HepG2 (cell line): Measurements from ENCODE around the gene TXNRD2. TPM values are rescaled to one million over a fixed set of nuclear protein-coding genes. Genes with fewer than 3 reads are reported as not detected.

Source experiments
- AHDC1 ChIP-seq: sonication (generic); formaldehyde crosslinking; IDR thresholded peaks from 2 replicates; pipeline ENCODE4 v1.5.1; 2020; ENCODE audit warnings: mild to moderate bottlenecking, missing genetic modification reagents, borderline replicate concordance
- CBX1 ChIP-seq: IDR thresholded peaks from one replicate; pipeline ENCODE4 v1.6.1; 2016; ENCODE audit warnings: antibody characterized with exemption, low read depth
- FOXA1 ChIP-seq, 2 experiments: fragments of 450-650 bp in 1 of 2; sonication (generic) in 1 of 2; formaldehyde crosslinking in 1 of 2; IDR thresholded peaks; 2 replicates each; pipeline versions ENCODE4 v1.4.0 to v1.6.1; 2016 to 2020; ENCODE audit warnings: missing genetic modification reagents in 1 of 2
- GMEB2 ChIP-seq: IDR thresholded peaks from 2 replicates; pipeline ENCODE4 v1.6.1; 2016; ENCODE audit warnings: missing biosample characterization, missing genetic modification reagents, low read depth
- MEF2D ChIP-seq: sonication (generic); formaldehyde crosslinking; IDR thresholded peaks from 2 replicates; pipeline ENCODE4 v1.5.1; 2020; ENCODE audit warnings: mild to moderate bottlenecking, missing genetic modification reagents
- MIXL1 ChIP-seq: IDR thresholded peaks from 2 replicates; pipeline ENCODE4 v1.6.1; 2016
- NAIF1 ChIP-seq: sonication (generic); formaldehyde crosslinking; IDR thresholded peaks from 2 replicates; pipeline ENCODE4 v1.5.0; 2020; ENCODE audit warnings: mild to moderate bottlenecking, missing genetic modification reagents, borderline replicate concordance
- NFE2L1 ChIP-seq: sonication (generic); formaldehyde crosslinking; IDR thresholded peaks from 2 replicates; pipeline ENCODE4 v1.4.0; 2020; ENCODE audit warnings: missing genetic modification reagents, mild to moderate bottlenecking, borderline replicate concordance
- PBX2 ChIP-seq: IDR thresholded peaks from 2 replicates; pipeline ENCODE4 v1.6.1; 2016; ENCODE audit warnings: control low read depth
- SIX4 ChIP-seq: sonication (generic); formaldehyde crosslinking; IDR thresholded peaks from 2 replicates; pipeline ENCODE4 v1.4.0; 2020; ENCODE audit warnings: missing genetic modification reagents
- STAT6 ChIP-seq: sonication (generic); formaldehyde crosslinking; IDR thresholded peaks from 2 replicates; pipeline ENCODE4 v1.4.0; 2020; ENCODE audit warnings: missing genetic modification reagents, mild to moderate bottlenecking, borderline replicate concordance
- THAP9 ChIP-seq: sonication (generic); formaldehyde crosslinking; IDR thresholded peaks from 2 replicates; pipeline ENCODE4; 2020; ENCODE audit warnings: missing genetic modification reagents, mild to moderate bottlenecking, borderline replicate concordance
- ZNF17 ChIP-seq: sonication (generic); formaldehyde crosslinking; IDR thresholded peaks from 2 replicates; pipeline ENCODE4 v1.5.0; 2020; ENCODE audit warnings: mild to moderate bottlenecking, missing genetic modification reagents
- ZNF788 ChIP-seq: sonication (generic); formaldehyde crosslinking; IDR thresholded peaks from 2 replicates; pipeline ENCODE4 v1.5.0; 2020; ENCODE audit warnings: mild to moderate bottlenecking, missing genetic modification reagents, borderline replicate concordance
- polyA plus RNA-seq, 8 experiments: library from polyadenylated mRNA; depleted of rRNA in 3 of 8; stranded (reverse) in 7 of 8; unstranded in 1 of 8; fragments of >200 nt; fragmentation: Illumina TruSeq in 4 of 8; extraction: Trizol in 4 of 8; gene quantifications; 2 replicates each; pipeline versions ENCODE4 v1.2.1 to v1.2.3, GENCODE V29; 2011 to 2016; ENCODE audit warnings: low read depth in 4 of 8, missing spikeins in 1 of 8, mixed read lengths in 1 of 8; ENCODE audit not compliant: insufficient read depth in 1 of 8
- total RNA-seq, 5 experiments: library from RNA; depleted of rRNA; stranded (reverse); fragments of >200 nt; fragmentation: Illumina TruSeq; extraction: Trizol; gene quantifications; 2 replicates each; pipeline ENCODE4 v1.2.3, GENCODE V29; 2016; ENCODE audit warnings: low read depth in 1 of 5

TXNRD2 gene
- total and polyA plus RNA-seq, 2 of the 13 experiments (the other 11 are each of a cell fraction or from before 2014, with no cell fraction given) = 17.5 to 18.6 TPM

- TF ChIP-seq NFE2L1 (CRISPR knock-in tag) (no peak), PBX2 (CRISPR knock-in tag) (peak; percentile 62), MIXL1 (CRISPR knock-in tag) (peak; percentile 80), SIX4 (CRISPR knock-in tag) (0 out of 2 replicates have a peak, but pooled peaks have one; percentile 14), CBX1 (no peak), STAT6 (CRISPR knock-in tag) (0 out of 2 replicates have a peak, but pooled peaks have one; percentile 58), ZNF17 (no peak), ZNF788 (CRISPR knock-in tag) (peak; percentile 90; the same call in 1 of the 2 replicates), FOXA1 (IDR thresholded peaks at IDR 0.05) (no peak), FOXA1 (CRISPR knock-in tag; IDR thresholded peaks at IDR 0.05) (peak; percentile 61; the same call in 1 of the 2 replicates), NAIF1 (peak; percentile 99), GMEB2 (CRISPR knock-in tag) (no peak), AHDC1 (CRISPR knock-in tag) (no peak), MEF2D (no peak; the same call in 1 of the 2 replicates), THAP9 (CRISPR knock-in tag) (peak; percentile 40; the same call in 1 of the 2 replicates)
Observed at GRCh38 chr22:19880786-19881569, 60.6 kb downstream of the TXNRD2 start (continued).
